Measurements from ENCODE around the gene C2CD3.

C2CD3 gene

DNA sequence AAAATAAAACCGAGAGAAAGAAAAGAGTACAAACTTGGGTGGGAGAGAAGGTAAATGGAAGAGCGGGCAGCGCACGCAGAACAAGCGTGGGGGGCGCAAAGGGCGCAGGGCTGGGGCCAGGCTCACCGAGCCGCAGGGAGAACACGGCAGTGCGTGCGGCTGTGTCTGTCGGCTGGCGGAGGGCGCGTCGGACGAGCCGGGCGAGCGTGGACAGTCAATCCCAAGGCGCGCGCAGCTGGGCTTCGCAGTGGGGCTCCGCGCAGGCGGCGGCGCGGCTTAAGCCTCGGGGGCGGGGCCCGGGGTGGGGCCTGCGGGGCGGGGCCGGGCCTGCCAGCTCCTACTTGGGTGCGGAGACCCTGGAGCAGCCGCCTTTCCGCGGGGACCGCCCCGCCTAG, 188.2 kb downstream of the C2CD3 start, which contains the start of gene UCP2:
UCP2 (minus strand) TSS at position 249 of the 395 bp plus-strand sequence. CDS start 4,465 bp downstream, outside the sequence.
- no peak for DNase-seq (ENCODE audit: low spot score)

DNA sequence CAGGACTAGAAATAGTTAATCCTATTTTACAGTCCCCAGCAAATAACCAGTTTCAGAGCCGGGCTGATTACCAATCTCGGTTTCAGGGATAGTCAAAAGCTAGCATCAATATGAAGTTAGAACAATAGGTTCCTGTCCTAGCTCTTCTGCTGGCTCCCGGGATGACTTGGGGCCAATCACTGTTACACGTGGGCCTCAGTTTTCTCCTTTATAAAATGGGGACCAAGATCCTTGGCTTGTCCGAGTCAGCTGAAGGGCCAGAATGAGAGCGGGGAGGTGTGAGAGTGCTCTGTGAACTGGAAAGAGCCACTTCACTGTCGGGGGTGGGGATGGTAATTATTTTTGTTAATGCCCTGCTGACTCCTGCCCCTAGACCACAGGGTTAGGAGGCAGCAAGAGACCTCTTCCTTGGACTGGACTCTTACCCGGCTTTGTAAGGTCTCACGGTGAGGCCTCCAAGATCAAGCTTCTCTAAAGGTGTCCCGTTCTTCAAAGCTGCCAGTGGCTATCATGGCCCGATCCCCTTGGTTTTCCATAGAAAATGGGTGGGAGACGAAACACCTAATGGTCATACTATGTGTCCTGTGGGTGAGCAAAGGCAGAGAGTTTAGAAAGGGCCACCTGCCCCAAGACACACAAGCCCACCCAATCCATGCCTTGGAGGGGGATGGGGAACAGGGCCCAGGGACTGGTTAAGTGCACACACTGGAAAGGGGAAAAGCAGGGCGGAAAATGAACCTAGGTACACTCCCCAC, 189.6 kb downstream of the C2CD3 start:
- no peak for DNase-seq (ENCODE audit: low spot score)

DNA sequence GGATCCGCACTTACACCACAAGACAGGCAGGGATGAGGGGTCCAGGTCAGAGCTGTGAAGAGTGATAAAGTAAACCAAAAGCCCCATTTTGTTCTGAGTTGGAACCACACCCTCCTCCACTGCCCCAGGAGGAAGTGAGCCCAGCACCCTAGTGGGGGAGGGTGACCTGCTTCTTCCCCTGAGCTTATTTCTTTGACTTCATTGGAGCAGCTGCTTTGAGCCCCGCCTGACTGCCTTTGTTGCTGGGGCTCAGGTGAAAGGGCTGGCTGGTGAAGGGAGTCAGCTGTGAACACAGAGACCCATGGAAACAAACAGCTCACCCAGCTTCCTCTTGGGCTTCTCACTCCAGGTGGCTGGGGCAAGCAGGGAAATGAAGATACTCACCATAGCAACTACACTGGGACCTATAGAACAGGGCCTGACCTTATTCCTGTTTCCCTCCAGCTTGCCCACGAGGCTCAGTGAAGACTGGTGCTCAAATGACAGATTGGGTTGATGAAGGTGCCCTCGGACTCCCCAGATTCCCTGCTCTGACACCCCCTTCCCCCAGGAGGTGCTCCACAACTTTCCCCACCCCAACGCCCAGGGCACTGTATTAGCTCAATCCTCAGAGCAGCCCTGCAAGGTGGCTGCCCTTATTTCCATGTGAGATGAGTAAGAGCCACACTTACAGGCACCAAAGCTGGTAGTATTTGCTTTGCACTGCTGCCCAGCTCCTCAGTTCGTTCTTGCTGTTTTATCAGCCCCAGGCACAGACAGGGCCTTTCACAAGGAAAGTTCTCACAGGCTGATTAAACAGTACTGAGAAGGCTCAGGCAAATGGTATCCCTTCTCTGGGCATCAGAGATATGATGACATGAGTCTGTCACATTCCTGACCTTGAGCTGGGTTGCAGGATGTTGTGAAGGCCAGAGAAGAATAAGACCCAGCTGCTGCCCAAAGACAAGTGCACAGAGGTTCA, 190.5 kb downstream of the C2CD3 start:
- peak; percentile 69 for DNase-seq (ENCODE audit: low spot score)

DNA sequence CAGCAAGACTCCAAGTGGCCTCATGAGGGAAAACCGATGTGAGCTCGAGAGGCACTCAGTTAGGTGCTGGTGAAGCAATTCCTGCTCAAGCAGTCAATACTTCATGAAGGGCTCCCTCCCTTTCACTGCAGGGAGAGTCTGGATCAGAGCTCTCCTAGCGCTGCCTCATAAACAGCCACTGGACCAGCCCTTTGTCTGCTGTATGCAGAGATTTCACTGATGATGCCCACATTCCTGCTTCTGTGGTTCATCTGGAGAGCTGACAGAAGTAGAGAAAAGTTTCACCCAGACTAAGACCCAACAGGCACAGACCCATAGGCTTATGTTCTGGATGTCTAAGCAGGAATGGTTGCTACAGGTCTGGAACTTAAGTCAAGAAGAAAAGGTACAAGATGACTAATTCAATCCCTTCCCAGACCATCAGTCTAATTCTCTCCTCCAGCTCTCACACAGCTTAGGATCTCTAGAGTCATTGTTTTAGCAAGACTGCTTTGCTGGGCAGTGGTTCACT, 192.2 kb downstream of the C2CD3 start:
- no peak for DNase-seq (ENCODE audit: low spot score)

DNA sequence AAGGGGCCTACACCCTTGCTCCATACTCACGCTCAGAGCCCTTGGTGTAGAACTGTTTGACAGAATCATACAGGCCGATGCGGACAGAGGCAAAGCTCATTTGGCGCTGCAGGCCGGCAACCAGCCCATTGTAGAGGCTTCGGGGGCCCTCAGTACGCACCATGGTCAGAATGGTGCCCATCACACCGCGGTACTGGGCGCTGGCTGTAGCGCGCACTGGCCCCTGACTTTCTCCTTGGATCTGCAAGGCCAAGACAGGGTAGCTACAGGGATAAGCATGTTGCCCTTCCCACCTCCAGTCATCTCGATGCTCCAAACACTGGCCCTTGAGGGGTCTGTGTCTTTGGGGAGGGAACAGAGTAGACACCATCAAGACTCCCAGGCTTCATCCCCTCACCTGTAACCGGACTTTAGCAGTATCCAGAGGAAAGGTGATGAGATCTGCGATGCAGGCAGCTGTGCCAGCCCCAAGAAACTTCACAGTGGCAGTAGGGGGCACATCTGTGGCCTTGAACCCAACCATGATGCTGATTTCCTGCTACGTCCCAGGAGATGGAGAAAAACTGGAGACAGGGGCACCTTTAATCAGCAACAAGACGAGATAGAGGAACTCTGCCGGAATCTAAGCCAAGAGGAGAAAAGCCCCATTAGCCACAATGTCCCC, 192.8 kb downstream of the C2CD3 start:
- DNase-seq (ENCODE audit: low spot score), result no peak

DNA sequence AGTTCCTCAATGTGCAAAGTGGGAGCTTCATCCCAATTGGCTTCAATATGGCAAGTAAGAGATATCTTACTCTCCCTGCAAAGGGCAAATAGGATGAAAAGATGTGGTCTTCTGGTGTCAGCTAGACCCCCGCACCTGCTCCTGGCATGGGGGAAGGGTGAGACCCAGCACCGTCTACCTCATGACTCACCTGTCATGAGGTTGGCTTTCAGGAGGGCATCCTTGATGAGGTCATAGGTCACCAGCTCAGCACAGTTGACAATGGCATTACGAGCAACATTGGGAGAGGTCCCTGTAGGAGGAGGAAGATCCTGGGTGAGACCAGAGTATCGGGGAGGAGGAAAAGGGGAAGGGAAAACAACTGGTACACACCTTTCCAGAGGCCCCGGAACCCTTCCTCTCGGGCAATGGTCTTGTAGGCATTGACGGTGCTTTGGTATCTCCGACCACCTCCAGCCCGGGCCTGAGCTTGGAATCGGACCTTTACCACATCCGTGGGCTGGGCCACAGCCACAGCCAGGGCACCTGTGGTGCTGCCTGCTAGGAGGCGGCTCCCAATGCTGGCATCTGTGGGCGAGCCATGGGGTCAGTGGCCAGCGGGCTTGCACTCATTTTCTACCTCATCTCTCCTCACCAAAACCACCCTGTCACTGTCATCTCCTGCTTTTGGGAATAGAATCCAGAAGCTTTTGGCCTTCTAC, 194.2 kb downstream of the C2CD3 start:
- DNase-seq (ENCODE audit: low spot score), result no peak

DNA sequence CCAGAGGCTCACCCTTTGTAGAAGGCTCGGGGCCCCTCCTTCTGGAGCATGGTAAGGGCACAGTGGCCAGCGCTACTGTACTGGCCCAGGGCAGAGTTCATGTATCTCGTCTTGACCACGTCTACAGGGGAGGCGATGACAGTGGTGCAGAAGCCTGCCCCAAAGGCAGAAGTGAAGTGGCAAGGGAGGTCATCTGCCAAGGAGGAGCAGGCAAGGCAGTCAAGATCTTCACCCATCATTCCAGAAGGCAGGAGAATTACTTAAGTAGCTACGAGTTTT, 195.4 kb downstream of the C2CD3 start:
- DNase-seq (ENCODE audit: low spot score), result no peak

DNA sequence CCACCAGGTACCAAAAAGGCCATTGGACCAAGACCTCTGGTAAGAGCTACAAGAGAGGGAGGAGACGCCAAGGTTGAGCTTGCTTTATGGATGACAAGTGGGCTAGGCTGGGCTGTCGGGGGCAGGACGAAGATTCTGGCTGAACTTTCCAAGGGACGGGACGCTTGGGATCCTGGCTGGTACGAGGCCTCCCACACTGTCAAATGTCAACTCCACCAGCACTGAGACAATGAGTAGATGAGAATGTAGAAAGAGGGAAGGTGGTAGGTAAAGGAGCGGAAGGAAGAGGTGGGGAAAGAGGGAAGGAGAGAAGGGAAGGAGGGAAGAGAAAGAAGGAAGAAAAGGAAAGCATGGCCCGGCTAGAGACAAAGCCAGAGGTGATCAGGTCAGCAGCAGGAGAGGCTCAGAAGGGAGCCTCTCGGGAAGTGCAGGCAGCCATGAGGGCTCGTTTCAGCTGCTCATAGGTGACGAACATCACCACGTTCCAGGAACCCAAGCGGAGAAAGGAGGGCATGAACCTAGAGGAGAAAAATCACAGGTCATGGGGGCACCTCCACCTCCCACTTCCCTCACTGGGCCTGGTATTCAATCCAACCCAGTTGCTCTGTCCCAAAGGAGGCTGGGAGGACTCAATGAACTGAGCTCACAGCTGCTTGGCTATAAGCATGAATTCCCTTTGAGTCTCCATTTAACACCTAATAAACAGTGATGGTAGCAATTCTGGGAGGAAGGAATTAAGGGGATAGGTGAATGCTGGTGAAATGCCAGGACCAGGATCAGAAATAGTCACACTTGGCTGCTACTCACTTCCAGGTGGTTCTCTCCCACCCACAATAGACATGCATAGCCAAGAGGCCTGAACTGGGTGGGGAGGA, 196.0 kb downstream of the C2CD3 start:
- no peak for DNase-seq (ENCODE audit: low spot score)

DNA sequence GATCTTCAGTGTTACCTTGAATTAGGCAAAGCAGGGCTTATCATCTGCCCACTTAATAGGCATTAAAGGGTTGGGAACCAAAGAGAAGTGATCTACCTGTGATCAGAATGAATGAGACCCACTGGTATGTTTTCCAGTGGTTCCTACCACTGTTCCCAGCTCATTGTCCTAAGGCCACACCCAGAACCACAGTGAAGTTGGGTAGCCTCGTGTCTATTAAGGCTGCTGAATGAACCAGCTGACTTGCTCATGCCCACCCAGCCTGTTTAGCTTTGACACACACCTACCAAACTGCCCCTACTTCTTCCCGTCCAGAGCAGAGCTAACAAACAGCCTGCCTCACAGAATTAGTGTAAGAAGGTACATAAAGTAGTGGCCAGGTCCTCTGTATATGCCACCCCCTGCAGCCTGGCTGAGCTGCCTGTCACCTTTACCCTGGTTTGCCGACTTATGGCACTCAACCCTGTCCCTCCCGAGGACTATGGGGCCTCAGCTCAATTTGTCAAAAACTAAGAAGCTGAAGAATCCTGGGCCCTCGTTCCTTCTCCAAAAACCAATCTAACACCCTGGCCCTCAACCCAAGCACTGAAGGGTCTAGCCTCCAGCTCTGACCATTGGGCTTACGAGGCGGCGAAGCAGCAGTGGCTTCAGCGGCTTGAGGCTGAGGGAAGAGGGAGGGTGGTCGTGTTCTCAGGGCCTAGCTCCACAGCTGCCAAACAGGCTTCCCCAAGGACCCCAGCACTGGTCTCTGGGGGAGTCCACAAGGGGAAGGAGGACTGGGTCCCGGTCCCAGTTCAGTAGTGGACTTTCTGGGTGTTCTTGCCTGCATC, 198.0 kb downstream of the C2CD3 start:
- no peak for DNase-seq (ENCODE audit: low spot score)

DNA sequence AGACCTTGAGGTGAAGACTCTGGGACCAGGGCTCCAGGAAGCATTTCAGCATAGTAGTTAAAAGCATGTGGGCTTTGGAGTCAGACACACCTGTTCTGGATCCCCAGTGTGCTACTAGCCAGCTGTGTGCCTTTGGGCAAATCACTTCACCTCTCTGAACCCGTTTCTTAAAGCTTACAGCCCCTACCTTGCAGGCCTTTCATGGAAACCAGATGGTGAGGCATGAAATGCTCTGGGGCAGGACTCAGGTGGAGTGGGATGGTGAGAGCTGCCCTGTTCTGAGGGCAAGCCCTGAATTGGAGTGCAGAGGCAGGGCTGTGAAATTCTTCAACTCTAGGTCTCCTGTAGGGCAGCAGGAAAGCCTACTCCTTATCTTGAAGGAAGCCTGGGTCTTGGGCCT, 198.6 kb downstream of the C2CD3 start:
- DNase-seq (ENCODE audit: low spot score), result no peak

DNA sequence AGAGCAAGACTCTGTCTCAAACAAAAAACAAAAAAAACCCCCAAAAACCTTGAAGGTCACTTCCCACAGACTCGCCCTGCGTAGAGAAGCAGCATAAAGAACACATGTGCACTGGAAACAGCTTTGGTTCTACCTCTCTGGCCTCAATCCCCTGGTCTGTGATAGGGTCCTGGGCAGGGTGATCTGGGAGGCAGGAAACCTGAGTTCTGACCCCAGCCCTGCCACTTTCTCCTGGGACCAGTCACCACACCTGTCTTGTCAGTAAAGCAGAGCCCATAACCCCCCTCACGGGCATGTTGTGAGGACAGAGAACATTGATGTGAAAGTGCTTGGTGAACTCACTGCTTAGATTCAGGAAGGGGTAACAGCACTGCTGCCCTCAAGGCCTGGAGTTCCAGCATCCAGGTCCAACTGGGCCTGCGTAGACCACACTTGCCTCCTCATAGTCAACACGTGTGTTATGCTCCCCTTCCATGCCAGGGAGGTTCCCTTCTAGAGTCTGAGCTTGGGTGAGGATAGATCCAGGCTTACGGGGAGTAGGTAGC, 199.6 kb downstream of the C2CD3 start:
- no peak for DNase-seq (ENCODE audit: low spot score)

DNA sequence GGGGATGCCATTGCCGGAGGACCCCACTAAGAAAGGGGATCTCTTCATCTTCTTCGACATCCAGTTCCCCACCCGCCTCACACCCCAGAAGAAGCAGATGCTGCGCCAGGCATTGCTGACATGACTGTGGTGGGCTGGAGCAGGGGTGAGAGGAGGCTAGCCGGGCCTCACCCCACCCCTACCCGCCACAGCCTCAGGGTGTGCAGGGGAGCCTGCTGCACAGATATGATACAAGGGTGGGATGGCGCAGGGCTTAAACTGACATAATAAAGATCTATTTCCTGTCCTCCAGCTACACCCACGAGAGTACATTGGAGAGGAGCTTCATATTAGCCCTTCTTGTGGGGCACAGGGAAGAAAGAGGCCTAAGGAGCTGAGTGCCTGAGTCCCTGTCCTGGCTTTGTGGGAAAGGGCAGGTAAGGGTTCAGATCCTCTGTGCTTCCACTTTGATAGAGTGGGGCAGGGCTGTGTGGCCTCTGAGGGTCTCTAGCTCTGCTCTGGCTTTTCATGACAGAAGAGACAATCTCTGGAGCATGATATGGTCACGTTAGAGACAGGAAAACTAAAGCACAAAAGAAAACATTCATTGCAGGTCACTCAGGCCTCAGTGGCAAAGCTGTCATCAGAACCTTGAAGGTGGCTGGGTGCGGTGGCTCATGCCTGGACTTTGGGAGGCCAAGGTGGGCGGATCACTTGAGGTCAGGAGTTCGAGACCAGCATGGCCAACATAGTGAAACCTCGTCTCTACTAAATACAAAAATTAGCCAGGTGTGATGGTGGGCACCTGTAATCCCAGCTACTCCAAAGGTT, 200.6 kb downstream of the C2CD3 start:
- no peak for DNase-seq (ENCODE audit: low spot score)

DNA sequence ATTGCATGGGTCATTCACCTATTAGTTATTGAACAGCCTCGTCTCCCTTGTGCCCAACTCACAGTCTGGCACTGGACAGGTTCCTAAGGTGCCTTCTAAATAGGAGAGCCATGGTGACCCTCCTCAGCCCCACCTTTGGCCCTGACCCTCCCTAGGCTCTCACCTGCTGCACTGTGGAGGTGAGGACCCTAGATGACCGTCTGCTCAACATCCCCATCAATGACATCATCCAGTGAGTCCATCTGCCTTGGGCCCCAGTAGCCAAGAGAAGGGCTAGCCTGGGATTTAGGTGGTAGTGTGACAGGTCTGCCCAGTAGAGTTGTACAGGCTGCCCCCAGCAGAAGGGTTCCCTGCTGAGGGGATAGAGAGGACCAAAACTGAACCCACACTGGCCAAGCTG, 201.7 kb downstream of the C2CD3 start:
- DNase-seq (ENCODE audit: low spot score), result no peak

DNA sequence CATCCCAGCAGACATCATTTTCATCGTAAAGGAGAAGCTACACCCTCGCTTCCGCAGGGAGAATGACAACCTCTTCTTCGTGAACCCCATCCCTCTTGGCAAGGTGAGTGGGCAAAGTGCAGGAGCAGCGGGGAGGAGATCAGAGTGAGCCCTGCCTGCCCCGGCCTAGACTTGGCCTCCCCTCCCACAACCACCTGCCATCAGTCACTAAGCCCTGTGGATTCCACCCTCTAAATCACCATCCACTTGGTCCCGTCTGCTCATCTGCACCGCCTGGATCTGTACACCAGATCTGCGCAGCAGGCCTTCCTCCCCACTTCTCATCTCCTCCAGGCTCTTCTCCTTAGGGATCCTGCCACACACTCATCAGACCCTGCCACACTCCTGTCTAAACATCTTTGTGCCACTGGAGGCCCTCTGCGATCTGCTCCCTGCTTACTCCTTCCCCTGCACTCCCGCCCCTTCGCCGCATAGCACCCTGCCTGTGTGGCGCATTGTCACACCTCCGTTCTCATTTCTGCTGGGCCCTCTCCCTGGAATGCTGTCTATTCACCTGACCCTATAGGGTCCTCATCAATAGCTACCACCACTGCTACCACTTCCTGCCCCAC, 202.3 kb downstream of the C2CD3 start:
- no peak for DNase-seq (ENCODE audit: low spot score)

DNA sequence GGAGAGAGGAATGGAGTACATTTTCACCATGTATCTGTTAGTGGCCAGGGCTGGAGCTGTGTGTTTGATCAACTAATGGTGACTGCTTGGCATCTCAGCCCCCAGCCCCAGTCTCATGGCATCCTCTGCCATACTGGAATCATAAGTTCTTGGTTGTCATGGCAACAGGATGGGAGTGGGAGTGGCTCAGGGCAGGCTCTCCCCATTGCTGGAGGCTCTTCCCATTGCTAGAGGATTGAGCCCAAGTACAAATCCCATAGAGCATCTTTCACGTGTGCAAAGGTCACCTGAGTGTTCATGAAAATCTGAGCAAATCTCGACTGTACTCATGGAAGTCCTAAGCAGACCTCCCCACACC, 205.1 kb downstream of the C2CD3 start:
- DNase-seq (ENCODE audit: low spot score), result no peak

DNA sequence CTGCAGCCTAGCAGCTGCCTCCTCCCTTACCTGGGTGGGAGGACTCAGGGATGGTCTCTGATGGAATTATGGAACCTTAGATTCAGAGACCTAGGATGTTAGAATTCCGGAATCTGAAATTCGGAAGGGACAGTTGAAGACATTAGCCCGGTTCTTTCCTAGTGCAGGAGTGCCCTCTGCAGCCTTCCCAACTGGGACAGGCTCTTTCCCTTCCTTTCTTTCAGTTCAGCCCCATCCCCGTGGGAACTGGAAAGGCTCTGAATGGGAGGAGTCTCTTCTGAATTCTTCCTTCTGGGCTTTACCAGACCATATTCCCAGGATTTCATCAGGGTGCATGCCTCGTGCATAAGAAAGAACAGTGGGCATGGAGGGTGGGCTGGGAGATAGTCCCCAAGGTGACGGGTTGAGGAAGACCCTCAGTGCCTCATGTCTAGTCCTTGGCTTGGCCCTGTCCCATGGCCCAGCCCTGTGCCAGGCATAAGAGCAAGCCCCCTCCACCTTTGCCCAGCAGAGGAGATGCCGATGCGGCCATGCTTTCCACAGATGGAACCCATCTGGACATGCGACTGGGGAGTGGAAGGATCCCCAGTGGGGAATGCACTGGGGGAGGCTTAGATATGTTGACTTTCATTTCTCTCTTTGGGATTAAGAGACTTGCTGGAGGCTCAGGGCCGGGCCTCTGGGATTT, 205.6 kb downstream of the C2CD3 start:
- no peak for DNase-seq (ENCODE audit: low spot score)

DNA sequence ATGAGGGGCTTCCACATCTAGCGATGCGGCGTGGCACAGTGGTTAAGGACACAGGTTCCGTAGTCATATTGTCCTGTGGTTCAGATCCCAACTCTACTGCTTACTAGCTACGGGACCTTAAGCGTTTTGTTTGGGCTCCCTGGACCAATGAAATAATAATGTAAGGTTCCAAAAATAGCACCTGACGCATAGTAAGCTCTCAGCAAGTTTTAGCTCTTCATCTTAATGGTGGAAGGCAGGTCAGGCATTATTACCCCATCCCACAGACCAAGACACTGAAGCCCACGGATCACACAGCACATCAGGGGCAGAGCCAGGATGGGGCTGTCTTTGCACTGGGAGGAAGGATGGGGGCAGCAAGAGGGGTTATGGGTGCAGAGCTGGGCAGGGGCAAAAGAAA, 206.9 kb downstream of the C2CD3 start:
- DNase-seq (ENCODE audit: low spot score), result no peak

Data from kidney tubule cell (primary cell).